PC-9 (cell line): ENCODE measurements around the gene RPL29. TPM values are rescaled to one million over a fixed set of nuclear protein-coding genes. Genes with fewer than 3 reads are reported as not detected.

Experiments
- BruUV-seq: library from RNA; stranded (reverse); fragments of 400-500 nt; replicated peaks from 2 replicates; lab custom pipeline; 2021; lab: Mats Ljungman, UMichigan
- CTCF ChIA-PET: fragments of 300-600 bp; sonication (Branson Sonifier 250); formaldehyde crosslinking; loops from one replicate; lab custom pipeline; 2022; ENCODE audit warnings: antibody characterized with exemption; lab: Charles Lee
- POLR2A ChIA-PET: fragments of 300-600 bp; sonication (Branson Sonifier 250); formaldehyde crosslinking; loops from one replicate; lab custom pipeline; 2022; ENCODE audit warnings: antibody characterized with exemption; ENCODE audit not compliant: unreplicated experiment; lab: Charles Lee
- DNase-seq, 2 experiments: peaks; one replicate each; pipeline versions ENCODE4 v3.0.0 to v3.0.0-alpha.2; 2015 to 2022; ENCODE audit warnings: mixed read lengths in 1 of 2
- H2AFZ ChIP-seq: fragments of 200-600 bp; sonication (generic); 2 replicates; pipeline ENCODE4 v1.8.1; 2017; ENCODE audit warnings: antibody characterized with exemption
- H3F3A ChIP-seq: fragments of 200-600 bp; sonication (generic); 2 replicates; pipeline ENCODE4 v1.8.1; 2017; ENCODE audit warnings: antibody characterized with exemption, mild to moderate bottlenecking, low read depth; ENCODE audit not compliant: insufficient read depth
- H3K27ac ChIP-seq: fragments of 200-600 bp; sonication (generic); 2 replicates; pipeline ENCODE4 v1.6.1; 2016; ENCODE audit warnings: mixed run types
- H3K27me3 ChIP-seq: fragments of 200-600 bp; sonication (generic); 2 replicates; pipeline ENCODE4 v1.6.1; 2016; ENCODE audit warnings: low read depth, mixed run types; ENCODE audit not compliant: insufficient read depth
- H3K36me3 ChIP-seq: fragments of 200-600 bp; sonication (generic); 2 replicates; pipeline ENCODE4 v1.6.1; 2016; ENCODE audit warnings: low read depth, mixed run types
- H3K4me1 ChIP-seq: fragments of 200-600 bp; sonication (generic); replicated peaks from 2 replicates; pipeline ENCODE4 v1.6.1; 2016; ENCODE audit warnings: mixed run types; ENCODE audit not compliant: insufficient read depth
- H3K4me2 ChIP-seq: fragments of 200-600 bp; sonication (generic); 2 replicates; pipeline ENCODE4 v1.6.1; 2017; ENCODE audit warnings: mixed run types
- H3K4me3 ChIP-seq: fragments of 200-600 bp; sonication (generic); 2 replicates; pipeline ENCODE4 v1.6.1; 2016; ENCODE audit warnings: mixed run types
- H3K79me2 ChIP-seq: fragments of 200-600 bp; sonication (generic); 2 replicates; pipeline ENCODE4 v1.6.1; 2017; ENCODE audit warnings: low read depth, mixed run types
- H3K9me2 ChIP-seq: fragments of 200-600 bp; sonication (generic); 2 replicates; pipeline ENCODE4 v1.8.1; 2017; ENCODE audit warnings: mild to moderate bottlenecking; ENCODE audit not compliant: insufficient read depth
- H3K9me3 ChIP-seq: fragments of 200-600 bp; sonication (generic); 2 replicates; pipeline ENCODE4 v1.8.1; 2016; ENCODE audit warnings: low read depth; ENCODE audit not compliant: insufficient read depth
- H4K20me1 ChIP-seq: fragments of 200-600 bp; sonication (generic); 2 replicates; pipeline ENCODE4 v1.8.1; 2017; ENCODE audit not compliant: insufficient read depth
- EZH2 ChIP-seq: fragments of 200-600 bp; sonication (generic); IDR thresholded peaks from 2 replicates; pipeline ENCODE4 v1.8.0; 2017; ENCODE audit warnings: antibody characterized with exemption, low read depth
- intact Hi-C: fragments of 100-400 bp; cut with micrococcal nuclease; formaldehyde crosslinking; loops from one replicate; pipeline ENCODE4 v1.10.0; 2022; ENCODE audit not compliant: unreplicated experiment
- total RNA-seq: library from RNA; stranded (reverse); gene quantifications from 2 replicates; pipeline ENCODE4 v1.2.3, GENCODE V29; 2021
- TF ChIP-seq, protein P1 (sequence below): fragments of 200-600 bp; sonication (generic); conservative IDR thresholded peaks from 2 replicates; pipeline ENCODE4 v1.6.1; 2017; ENCODE audit warnings: mixed run types, antibody characterized with exemption, mild to moderate bottlenecking, moderate library complexity

RPL29 gene
- total RNA-seq, 1 experiment from 2014 or later, result 1,278 TPM

DNA sequence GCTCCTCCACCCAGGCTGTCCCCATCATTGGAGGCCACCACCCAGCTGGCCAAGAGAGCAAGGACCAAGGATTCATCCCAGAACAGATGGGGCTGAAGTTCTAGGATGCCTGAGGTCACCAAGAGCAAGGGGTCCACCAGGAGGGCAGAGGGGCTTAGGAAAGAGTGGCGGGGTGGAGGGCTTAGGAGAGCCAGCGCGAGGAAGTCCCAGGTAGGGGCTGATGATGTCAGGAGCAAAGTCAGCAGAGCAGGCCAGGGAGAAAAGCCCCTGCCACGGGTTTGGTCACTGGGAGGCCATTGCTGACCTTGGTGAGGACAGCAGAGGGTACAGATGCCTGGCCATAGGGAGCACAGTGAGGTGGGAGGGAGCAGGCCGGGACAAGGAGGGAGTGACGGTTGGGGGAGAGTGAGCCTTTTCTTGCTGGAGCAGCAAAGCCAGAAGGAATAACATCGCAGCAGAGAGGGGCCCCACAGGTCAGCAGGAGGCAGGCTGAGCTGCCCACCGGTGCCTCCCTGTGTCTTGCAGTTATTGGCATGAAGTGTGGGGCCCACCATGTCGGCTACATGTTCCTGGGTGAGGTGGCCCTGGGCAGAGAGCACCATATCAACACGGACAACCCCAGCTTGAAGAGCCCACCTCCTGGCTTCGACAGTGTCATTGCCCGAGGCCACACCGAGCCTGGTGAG is 48.3 kb downstream of the RPL29 start:
- ChIA-PET CTCF (no interaction called here), POLR2A (interaction anchor here (0.6 kb wide), 1 partner anchor 448 kb away, joined by 3 read pairs; the partner anchor contains the start of gene DCAF1)
- H3K79me2 ChIP-seq, result no peaks in the 10 kb centered on the region
- no peaks in the 10 kb centered on the region; the same call in 1 of the 2 replicates for H3F3A ChIP-seq
- H3K36me3 ChIP-seq, result no peaks in the 10 kb centered on the region
- H3K9me3 ChIP-seq, result no peaks in the 10 kb centered on the region
- no TSS peak for BruUV-seq
- H3K4me1 ChIP-seq, result peaks cover 7% of the 10 kb centered on the region; the same call in 1 of the 2 replicates
- no peaks in the 10 kb centered on the region for H3K9me2 ChIP-seq
- no peak for DNase-seq
- H4K20me1 ChIP-seq, result no peaks in the 10 kb centered on the region
- H3K27me3 ChIP-seq, result no peaks in the 10 kb centered on the region
- no peak overlapping the region for H3K27ac ChIP-seq
- no peak overlapping the region for H3K4me3 ChIP-seq
- no peak for TF ChIP-seq EZH2
- TF ChIP-seq, protein P1, sequence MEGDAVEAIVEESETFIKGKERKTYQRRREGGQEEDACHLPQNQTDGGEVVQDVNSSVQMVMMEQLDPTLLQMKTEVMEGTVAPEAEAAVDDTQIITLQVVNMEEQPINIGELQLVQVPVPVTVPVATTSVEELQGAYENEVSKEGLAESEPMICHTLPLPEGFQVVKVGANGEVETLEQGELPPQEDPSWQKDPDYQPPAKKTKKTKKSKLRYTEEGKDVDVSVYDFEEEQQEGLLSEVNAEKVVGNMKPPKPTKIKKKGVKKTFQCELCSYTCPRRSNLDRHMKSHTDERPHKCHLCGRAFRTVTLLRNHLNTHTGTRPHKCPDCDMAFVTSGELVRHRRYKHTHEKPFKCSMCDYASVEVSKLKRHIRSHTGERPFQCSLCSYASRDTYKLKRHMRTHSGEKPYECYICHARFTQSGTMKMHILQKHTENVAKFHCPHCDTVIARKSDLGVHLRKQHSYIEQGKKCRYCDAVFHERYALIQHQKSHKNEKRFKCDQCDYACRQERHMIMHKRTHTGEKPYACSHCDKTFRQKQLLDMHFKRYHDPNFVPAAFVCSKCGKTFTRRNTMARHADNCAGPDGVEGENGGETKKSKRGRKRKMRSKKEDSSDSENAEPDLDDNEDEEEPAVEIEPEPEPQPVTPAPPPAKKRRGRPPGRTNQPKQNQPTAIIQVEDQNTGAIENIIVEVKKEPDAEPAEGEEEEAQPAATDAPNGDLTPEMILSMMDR, result no peak
- intact Hi-C loops, result no loop called here
- no peak overlapping the region for H3K4me2 ChIP-seq
- no peak overlapping the region for H2AFZ ChIP-seq

DNA sequence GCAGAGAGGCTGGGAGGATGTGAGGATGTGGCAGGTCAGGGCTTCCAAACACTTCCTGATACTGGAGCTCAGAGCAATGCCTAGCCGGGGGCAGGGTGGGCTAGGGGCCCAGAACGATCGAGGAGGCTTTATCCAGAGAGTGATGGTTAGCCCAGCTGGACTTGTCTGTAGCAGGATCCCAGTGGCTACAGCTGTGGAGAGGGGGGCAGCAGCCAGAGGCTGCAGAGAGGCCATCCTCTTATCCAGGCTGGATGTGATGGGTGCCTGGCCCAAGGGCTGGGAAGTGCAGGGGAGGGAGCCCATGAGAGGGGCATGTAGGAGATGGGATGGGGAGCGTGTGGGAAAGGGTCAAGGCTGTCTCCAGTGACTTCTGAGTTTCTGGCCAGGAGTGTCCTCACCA is 48.9 kb downstream of the RPL29 start:
- TF ChIP-seq EZH2, result no peak
- TF ChIP-seq, protein P1, result no peak
- no peaks in the 10 kb centered on the region for H3K9me3 ChIP-seq
- H3K4me1 ChIP-seq, result peaks cover 7% of the 10 kb centered on the region; the same call in 1 of the 2 replicates
- ChIA-PET CTCF (no interaction called here), POLR2A (no interaction called here)
- no peak overlapping the region for H3K4me2 ChIP-seq
- H3K36me3 ChIP-seq, result no peaks in the 10 kb centered on the region
- no peak overlapping the region for H3K4me3 ChIP-seq
- no peaks in the 10 kb centered on the region for H3K27me3 ChIP-seq
- BruUV-seq, result no TSS peak
- H2AFZ ChIP-seq, result no peak overlapping the region
- H3K27ac ChIP-seq, result no peak overlapping the region
- H3F3A ChIP-seq, result no peaks in the 10 kb centered on the region; the same call in 1 of the 2 replicates
- H3K79me2 ChIP-seq, result no peaks in the 10 kb centered on the region
- no peaks in the 10 kb centered on the region for H3K9me2 ChIP-seq
- H4K20me1 ChIP-seq, result no peaks in the 10 kb centered on the region
- DNase-seq, result no peak
- intact Hi-C loops, result no loop called here

GRCh38 chr3:51945926-51946705 is 49.6 kb downstream of the RPL29 start:
- BruUV-seq, result no TSS peak
- H3K9me3 ChIP-seq, result no peaks in the 10 kb centered on the region
- DNase-seq, result no peak
- H3K27me3 ChIP-seq, result no peaks in the 10 kb centered on the region
- no peak overlapping the region for H3K4me3 ChIP-seq
- H3K27ac ChIP-seq, result no peak overlapping the region
- no peaks in the 10 kb centered on the region for H3K36me3 ChIP-seq
- no peak overlapping the region for H2AFZ ChIP-seq
- intact Hi-C loops, result no loop called here
- H4K20me1 ChIP-seq, result no peaks in the 10 kb centered on the region
- no peaks in the 10 kb centered on the region for H3K9me2 ChIP-seq
- H3K79me2 ChIP-seq, result peaks cover 5% of the 10 kb centered on the region
- H3F3A ChIP-seq, result no peaks in the 10 kb centered on the region; the same call in 1 of the 2 replicates
- H3K4me2 ChIP-seq, result no peak overlapping the region
- H3K4me1 ChIP-seq, result peaks cover 7% of the 10 kb centered on the region; the same call in 1 of the 2 replicates
- POLR2A ChIA-PET, result no interaction called here
- TF ChIP-seq, protein P1, result no peak
- TF ChIP-seq EZH2, result no peak
- CTCF ChIA-PET, result no interaction called here
